ENCODE data around the gene SP140. TPM values are rescaled to one million over a fixed set of nuclear protein-coding genes. Genes with fewer than 3 reads are reported as not detected.

The SP140 gene
- total and polyA plus RNA-seq, 2 of the 13 experiments (the other 11 are each of a cell fraction or from before 2014, with no cell fraction given): 0.57 to 0.80 TPM

DNA sequence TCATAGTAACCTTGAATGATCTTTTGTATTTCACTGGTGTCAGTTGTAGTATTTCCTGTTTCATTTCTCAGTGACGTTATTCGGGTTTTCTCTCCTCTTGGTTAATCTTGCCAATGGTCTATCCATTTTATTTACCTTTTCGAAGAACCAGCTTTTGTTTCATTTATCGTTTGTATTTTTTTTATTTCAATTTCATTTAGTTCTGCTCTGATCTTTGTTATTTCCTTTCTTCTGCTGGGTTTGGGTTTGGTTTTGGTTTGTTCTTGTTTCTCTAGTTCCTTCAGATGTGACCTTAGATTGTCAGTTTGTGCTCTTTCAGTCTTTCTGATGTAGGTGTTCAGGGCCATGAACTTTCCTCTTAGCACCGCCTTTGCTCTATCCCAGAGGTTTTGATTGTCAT lies 36.7 kb downstream of the SP140 start (continued):
- TF ChIP-seq, protein P1, sequence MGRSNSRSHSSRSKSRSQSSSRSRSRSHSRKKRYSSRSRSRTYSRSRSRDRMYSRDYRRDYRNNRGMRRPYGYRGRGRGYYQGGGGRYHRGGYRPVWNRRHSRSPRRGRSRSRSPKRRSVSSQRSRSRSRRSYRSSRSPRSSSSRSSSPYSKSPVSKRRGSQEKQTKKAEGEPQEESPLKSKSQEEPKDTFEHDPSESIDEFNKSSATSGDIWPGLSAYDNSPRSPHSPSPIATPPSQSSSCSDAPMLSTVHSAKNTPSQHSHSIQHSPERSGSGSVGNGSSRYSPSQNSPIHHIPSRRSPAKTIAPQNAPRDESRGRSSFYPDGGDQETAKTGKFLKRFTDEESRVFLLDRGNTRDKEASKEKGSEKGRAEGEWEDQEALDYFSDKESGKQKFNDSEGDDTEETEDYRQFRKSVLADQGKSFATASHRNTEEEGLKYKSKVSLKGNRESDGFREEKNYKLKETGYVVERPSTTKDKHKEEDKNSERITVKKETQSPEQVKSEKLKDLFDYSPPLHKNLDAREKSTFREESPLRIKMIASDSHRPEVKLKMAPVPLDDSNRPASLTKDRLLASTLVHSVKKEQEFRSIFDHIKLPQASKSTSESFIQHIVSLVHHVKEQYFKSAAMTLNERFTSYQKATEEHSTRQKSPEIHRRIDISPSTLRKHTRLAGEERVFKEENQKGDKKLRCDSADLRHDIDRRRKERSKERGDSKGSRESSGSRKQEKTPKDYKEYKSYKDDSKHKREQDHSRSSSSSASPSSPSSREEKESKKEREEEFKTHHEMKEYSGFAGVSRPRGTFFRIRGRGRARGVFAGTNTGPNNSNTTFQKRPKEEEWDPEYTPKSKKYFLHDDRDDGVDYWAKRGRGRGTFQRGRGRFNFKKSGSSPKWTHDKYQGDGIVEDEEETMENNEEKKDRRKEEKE (IDR thresholded peaks at IDR 0.05): no peak
- TF ChIP-seq, protein P2, sequence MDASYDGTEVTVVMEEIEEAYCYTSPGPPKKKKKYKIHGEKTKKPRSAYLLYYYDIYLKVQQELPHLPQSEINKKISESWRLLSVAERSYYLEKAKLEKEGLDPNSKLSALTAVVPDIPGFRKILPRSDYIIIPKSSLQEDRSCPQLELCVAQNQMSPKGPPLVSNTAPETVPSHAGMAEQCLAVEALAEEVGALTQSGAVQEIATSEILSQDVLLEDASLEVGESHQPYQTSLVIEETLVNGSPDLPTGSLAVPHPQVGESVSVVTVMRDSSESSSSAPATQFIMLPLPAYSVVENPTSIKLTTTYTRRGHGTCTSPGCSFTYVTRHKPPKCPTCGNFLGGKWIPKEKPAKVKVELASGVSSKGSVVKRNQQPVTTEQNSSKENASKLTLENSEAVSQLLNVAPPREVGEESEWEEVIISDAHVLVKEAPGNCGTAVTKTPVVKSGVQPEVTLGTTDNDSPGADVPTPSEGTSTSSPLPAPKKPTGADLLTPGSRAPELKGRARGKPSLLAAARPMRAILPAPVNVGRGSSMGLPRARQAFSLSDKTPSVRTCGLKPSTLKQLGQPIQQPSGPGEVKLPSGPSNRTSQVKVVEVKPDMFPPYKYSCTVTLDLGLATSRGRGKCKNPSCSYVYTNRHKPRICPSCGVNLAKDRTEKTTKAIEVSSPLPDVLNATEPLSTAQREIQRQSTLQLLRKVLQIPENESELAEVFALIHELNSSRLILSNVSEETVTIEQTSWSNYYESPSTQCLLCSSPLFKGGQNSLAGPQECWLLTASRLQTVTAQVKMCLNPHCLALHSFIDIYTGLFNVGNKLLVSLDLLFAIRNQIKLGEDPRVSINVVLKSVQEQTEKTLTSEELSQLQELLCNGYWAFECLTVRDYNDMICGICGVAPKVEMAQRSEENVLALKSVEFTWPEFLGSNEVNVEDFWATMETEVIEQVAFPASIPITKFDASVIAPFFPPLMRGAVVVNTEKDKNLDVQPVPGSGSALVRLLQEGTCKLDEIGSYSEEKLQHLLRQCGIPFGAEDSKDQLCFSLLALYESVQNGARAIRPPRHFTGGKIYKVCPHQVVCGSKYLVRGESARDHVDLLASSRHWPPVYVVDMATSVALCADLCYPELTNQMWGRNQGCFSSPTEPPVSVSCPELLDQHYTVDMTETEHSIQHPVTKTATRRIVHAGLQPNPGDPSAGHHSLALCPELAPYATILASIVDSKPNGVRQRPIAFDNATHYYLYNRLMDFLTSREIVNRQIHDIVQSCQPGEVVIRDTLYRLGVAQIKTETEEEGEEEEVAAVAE (CRISPR knock-in tag; IDR thresholded peaks at IDR 0.05; ENCODE audit: borderline replicate concordance): no peak
- TF ChIP-seq E2F1 (CRISPR knock-in tag; IDR thresholded peaks at IDR 0.05): no peak
- no peak for TF ChIP-seq ZNF790 (CRISPR knock-in tag; IDR thresholded peaks at IDR 0.05; ENCODE audit: borderline replicate concordance)
- no peak for TF ChIP-seq ETV6 (CRISPR knock-in tag; conservative IDR thresholded peaks at IDR 0.05)
- TF ChIP-seq ATM (IDR thresholded peaks at IDR 0.05; ENCODE audit: borderline replicate concordance): no peak
- TF ChIP-seq ZNF660 (CRISPR knock-in tag; IDR thresholded peaks at IDR 0.05; ENCODE audit: borderline replicate concordance, low read depth): no peak
